Measurements from ENCODE around the gene ARHGAP15.

DNA sequence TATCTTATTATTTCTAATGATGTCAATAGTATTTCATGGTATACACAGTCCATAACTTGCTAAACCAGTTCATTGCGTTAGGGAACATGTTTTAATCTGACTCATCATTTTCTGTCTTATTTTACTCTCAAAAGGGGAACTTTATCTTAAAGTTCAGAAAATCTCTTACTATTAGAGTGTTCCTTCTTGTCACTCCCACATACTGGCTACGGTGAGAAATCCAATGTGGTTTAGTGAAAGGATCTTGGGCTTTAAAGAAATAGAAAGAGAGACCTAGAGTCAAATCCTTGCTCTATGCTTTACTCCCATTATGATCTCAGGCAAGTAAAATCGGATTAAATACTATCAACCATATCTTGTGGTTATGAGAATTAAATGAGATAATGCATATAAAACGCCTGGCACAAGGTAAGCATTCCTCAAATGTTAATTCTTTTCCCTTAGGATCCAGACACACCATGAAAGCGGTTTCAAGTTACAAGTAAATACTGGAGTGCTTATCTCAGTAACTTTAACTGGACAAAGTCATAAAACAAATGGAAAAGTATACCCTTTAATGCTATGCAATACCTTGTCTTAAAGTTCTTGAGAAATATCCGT is 576.0 kb downstream of the ARHGAP15 start:
- TF ChIP-seq, protein P1, sequence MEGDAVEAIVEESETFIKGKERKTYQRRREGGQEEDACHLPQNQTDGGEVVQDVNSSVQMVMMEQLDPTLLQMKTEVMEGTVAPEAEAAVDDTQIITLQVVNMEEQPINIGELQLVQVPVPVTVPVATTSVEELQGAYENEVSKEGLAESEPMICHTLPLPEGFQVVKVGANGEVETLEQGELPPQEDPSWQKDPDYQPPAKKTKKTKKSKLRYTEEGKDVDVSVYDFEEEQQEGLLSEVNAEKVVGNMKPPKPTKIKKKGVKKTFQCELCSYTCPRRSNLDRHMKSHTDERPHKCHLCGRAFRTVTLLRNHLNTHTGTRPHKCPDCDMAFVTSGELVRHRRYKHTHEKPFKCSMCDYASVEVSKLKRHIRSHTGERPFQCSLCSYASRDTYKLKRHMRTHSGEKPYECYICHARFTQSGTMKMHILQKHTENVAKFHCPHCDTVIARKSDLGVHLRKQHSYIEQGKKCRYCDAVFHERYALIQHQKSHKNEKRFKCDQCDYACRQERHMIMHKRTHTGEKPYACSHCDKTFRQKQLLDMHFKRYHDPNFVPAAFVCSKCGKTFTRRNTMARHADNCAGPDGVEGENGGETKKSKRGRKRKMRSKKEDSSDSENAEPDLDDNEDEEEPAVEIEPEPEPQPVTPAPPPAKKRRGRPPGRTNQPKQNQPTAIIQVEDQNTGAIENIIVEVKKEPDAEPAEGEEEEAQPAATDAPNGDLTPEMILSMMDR (conservative IDR thresholded peaks at IDR 0.05) = no peak
- no peak for TF ChIP-seq EZH2 (IDR thresholded peaks at IDR 0.05; ENCODE audit: low read depth)
